Astrocyte (in vitro differentiated cells and primary cell): ENCODE results near the gene PLPPR3. TPM values are rescaled to one million over a fixed set of nuclear protein-coding genes. Genes with fewer than 3 reads are reported as not detected.
A peak's percentile ranks its signal among the peaks of the same experiment; 100 is the strongest.

Experiments
- DNase-seq: peaks from one replicate; pipeline ENCODE4 v3.0.0-alpha.2; 2010; ENCODE audit warnings: low read depth
- FAIRE-seq: peaks from 2 replicates; lab custom pipeline; 2011; peaks lifted over from hg19 to GRCh38; lab: Jason Lieb, UNC
- H2AFZ ChIP-seq: 2 replicates; pipeline ENCODE4 v1.6.0; 2012; ENCODE audit warnings: low read depth, low read length, inconsistent platforms
- H3K27ac ChIP-seq: 2 replicates; pipeline ENCODE4 v1.5.1; 2011; ENCODE audit warnings: low read depth, low read length, inconsistent platforms
- H3K27me3 ChIP-seq: 2 replicates; pipeline ENCODE4 v1.6.0; 2011; ENCODE audit warnings: low read length, inconsistent platforms; ENCODE audit not compliant: insufficient read depth
- H3K36me3 ChIP-seq: 2 replicates; pipeline ENCODE4 v1.5.1; 2011; ENCODE audit warnings: low read length, inconsistent platforms; ENCODE audit not compliant: insufficient read depth
- H3K4me1 ChIP-seq: 2 replicates; pipeline ENCODE4 v1.5.1; 2011; ENCODE audit warnings: low read length, inconsistent platforms; ENCODE audit not compliant: insufficient read depth
- H3K4me2 ChIP-seq: 2 replicates; pipeline ENCODE4 v1.6.0; 2012; ENCODE audit warnings: low read length, inconsistent platforms
- H3K4me3 ChIP-seq: 2 replicates; pipeline ENCODE4 v1.5.1; 2011; ENCODE audit warnings: low read depth, mild to moderate bottlenecking, low read length, inconsistent platforms; ENCODE audit not compliant: insufficient read depth
- H3K79me2 ChIP-seq: 2 replicates; pipeline ENCODE4 v1.6.0; 2012; ENCODE audit warnings: mild to moderate bottlenecking, low read length, inconsistent platforms; ENCODE audit not compliant: insufficient read depth
- H3K9ac ChIP-seq: 2 replicates; pipeline ENCODE4 v1.6.0; 2012; ENCODE audit warnings: mild to moderate bottlenecking, low read length, inconsistent platforms
- H3K9me3 ChIP-seq: 2 replicates; pipeline ENCODE4 v1.5.1; 2012; ENCODE audit warnings: low read depth, mild to moderate bottlenecking, low read length, inconsistent platforms; ENCODE audit not compliant: insufficient read depth
- H4K20me1 ChIP-seq: 2 replicates; pipeline ENCODE4 v1.6.0; 2012; ENCODE audit warnings: low read length, inconsistent platforms; ENCODE audit not compliant: insufficient read depth
- H3K27ac Mint-ChIP-seq: one replicate; pipeline ENCODE4 v1.8.0; 2021; ENCODE audit warnings: mild to moderate bottlenecking, mixed read lengths; ENCODE audit not compliant: unreplicated experiment
- H3K27me3 Mint-ChIP-seq: one replicate; pipeline ENCODE4 v1.8.0; 2021; ENCODE audit warnings: low read depth, mixed read lengths; ENCODE audit not compliant: unreplicated experiment
- H3K36me3 Mint-ChIP-seq: one replicate; pipeline ENCODE4 v1.8.0; 2021; ENCODE audit warnings: low read depth, mixed read lengths; ENCODE audit not compliant: unreplicated experiment
- H3K4me1 Mint-ChIP-seq: one replicate; pipeline ENCODE4 v1.8.0; 2021; ENCODE audit warnings: low read depth, mixed read lengths; ENCODE audit not compliant: unreplicated experiment
- H3K4me3 Mint-ChIP-seq: one replicate; pipeline ENCODE4 v1.8.0; 2021; ENCODE audit warnings: mild to moderate bottlenecking, moderate library complexity, mixed read lengths; ENCODE audit not compliant: unreplicated experiment
- H3K9me3 Mint-ChIP-seq: one replicate; pipeline ENCODE4 v1.8.0; 2021; ENCODE audit warnings: mild to moderate bottlenecking, mixed read lengths; ENCODE audit not compliant: unreplicated experiment
- CTCF ChIP-seq: IDR thresholded peaks from 2 replicates; pipeline ENCODE4 v1.5.1; 2011; ENCODE audit warnings: low read depth, mild to moderate bottlenecking, inconsistent platforms, low read length, moderate library complexity; ENCODE audit not compliant: insufficient read depth
- EZH2 ChIP-seq: IDR thresholded peaks from 2 replicates; pipeline ENCODE4 v1.6.1; 2012; ENCODE audit warnings: mild to moderate bottlenecking, low read length, inconsistent platforms; ENCODE audit not compliant: insufficient read depth
- total RNA-seq: library from RNA; stranded (reverse); gene quantifications from 2 replicates; pipeline ENCODE4 v1.2.1, GENCODE V29; 2021

PLPPR3 gene
- total RNA-seq, 1 donor from 2014 or later: 36.5 TPM

GRCh38 chr19:863315-863620 is 41.5 kb upstream of the PLPPR3 start:
- Histone ChIP-seq H3K9ac (no peak overlapping the region), H3K4me2 (no peak overlapping the region), H3K27ac (no peak overlapping the region), H2AFZ (no peak overlapping the region), H3K9me3 (no peaks in the 10 kb centered on the region), H3K4me1 (no peaks in the 10 kb centered on the region), H3K79me2 (no peaks in the 10 kb centered on the region), H3K27me3 (peaks cover 3% of the 10 kb centered on the region), H3K36me3 (no peaks in the 10 kb centered on the region), H4K20me1 (peaks cover 3% of the 10 kb centered on the region), H3K4me3 (no peak overlapping the region)
- H3K9me3 Mint-ChIP-seq: no peaks in the 10 kb centered on the region
- H3K4me1 Mint-ChIP-seq: no peaks in the 10 kb centered on the region
- FAIRE-seq (no peak), DNase-seq (no peak)
- peaks cover 4% of the 10 kb centered on the region for H3K36me3 Mint-ChIP-seq
- peaks cover 9% of the 10 kb centered on the region for H3K27me3 Mint-ChIP-seq
- TF ChIP-seq EZH2 (no peak), CTCF (no peak)
- H3K4me3 Mint-ChIP-seq: no peak overlapping the region
- H3K27ac Mint-ChIP-seq: peak overlapping the region; percentile 34

GRCh38 chr19:862581-863314 is 41.0 kb upstream of the PLPPR3 start:
- no peak for TF ChIP-seq CTCF
- no peak for TF ChIP-seq EZH2
- Mint-ChIP-seq H3K9me3 (no peaks in the 10 kb centered on the region), H3K27ac (no peak overlapping the region), H3K27me3 (peaks cover 10% of the 10 kb centered on the region), H3K4me1 (no peaks in the 10 kb centered on the region), H3K36me3 (peaks cover 4% of the 10 kb centered on the region), H3K4me3 (no peak overlapping the region)
- Histone ChIP-seq H3K9ac (no peak overlapping the region), H4K20me1 (peaks cover 3% of the 10 kb centered on the region), H3K4me3 (no peak overlapping the region), H3K4me2 (peak overlapping the region; percentile 30), H3K36me3 (no peaks in the 10 kb centered on the region), H3K27me3 (peaks cover 3% of the 10 kb centered on the region), H3K9me3 (no peaks in the 10 kb centered on the region), H3K27ac (no peak overlapping the region), H3K79me2 (no peaks in the 10 kb centered on the region), H3K4me1 (no peaks in the 10 kb centered on the region), H2AFZ (no peak overlapping the region)
- DNase-seq: no peak
- no peak for FAIRE-seq
